Common myeloid progenitor, CD34-positive (primary cell): Measurements from ENCODE around the gene MTARC1.

Source experiments
- CTCF ChIA-PET: fragments of 350-600 bp; sonication (Branson Sonifier 250); formaldehyde crosslinking; loops from one replicate; lab custom pipeline; 2021; ENCODE audit warnings: antibody characterized with exemption; lab: Charles Lee
- POLR2A ChIA-PET: fragments of 350-600 bp; sonication (Branson Sonifier 250); formaldehyde crosslinking; loops from one replicate; lab custom pipeline; 2021; ENCODE audit warnings: antibody characterized with exemption; lab: Charles Lee
- DNase-seq, 3 donors: peaks; one replicate each; pipeline versions ENCODE4 v3.0.0 to v3.0.0-alpha.2; 2013
- H3K27ac ChIP-seq, 2 experiments: 1 replicate in 1 of 2; 2 replicates in 1 of 2; pipeline ENCODE4 v1.7.0; 2013; ENCODE audit warnings: inconsistent platforms in 2 of 2, low read length in 2 of 2, mild to moderate bottlenecking in 2 of 2, low read depth in 1 of 2, moderate library complexity in 1 of 2; ENCODE audit not compliant: severe bottlenecking in 2 of 2, insufficient read depth in 1 of 2, poor library complexity in 1 of 2
- H3K27me3 ChIP-seq, 5 experiments: replicated peaks in 2 of 5; 1 replicate in 3 of 5; 2 replicates in 2 of 5; pipeline versions ENCODE4 v1.6.1 to v1.7.0; 2013; ENCODE audit warnings: low read length in 4 of 5, mild to moderate bottlenecking in 2 of 5, moderate library complexity in 2 of 5, inconsistent platforms in 1 of 5; ENCODE audit not compliant: insufficient read depth in 5 of 5, control insufficient read depth in 4 of 5
- H3K36me3 ChIP-seq, 4 experiments: 1 replicate in 2 of 4; 2 replicates in 2 of 4; pipeline versions ENCODE4 v1.6.1 to v1.7.0; 2013; ENCODE audit warnings: low read length in 3 of 4, control low read depth in 1 of 4, mild to moderate bottlenecking in 1 of 4; ENCODE audit not compliant: control insufficient read depth in 4 of 4, insufficient read depth in 4 of 4
- H3K4me1 ChIP-seq, 4 experiments: 1 replicate in 3 of 4; 2 replicates in 1 of 4; pipeline versions ENCODE4 v1.6.1 to v1.7.1; 2013; ENCODE audit warnings: low read length in 3 of 4, mild to moderate bottlenecking in 3 of 4, control low read depth in 1 of 4, inconsistent platforms in 1 of 4, moderate library complexity in 1 of 4; ENCODE audit not compliant: control insufficient read depth in 4 of 4, insufficient read depth in 4 of 4; ENCODE audit errors: control extremely low read depth in 1 of 4
- H3K4me3 ChIP-seq, 7 experiments: 1 replicate in 4 of 7; 2 replicates in 3 of 7; pipeline versions ENCODE4 v1.5.1 to v1.7.0; 2013; ENCODE audit warnings: mild to moderate bottlenecking in 7 of 7, low read length in 6 of 7, moderate library complexity in 6 of 7, inconsistent platforms in 2 of 7, low read depth in 2 of 7, control low read depth in 1 of 7; ENCODE audit not compliant: insufficient read depth in 4 of 7, control insufficient read depth in 1 of 7; ENCODE audit errors: extremely low read depth in 1 of 7
- H3K9me3 ChIP-seq, 5 experiments: 1 replicate in 4 of 5; 2 replicates in 1 of 5; pipeline versions ENCODE4 v1.6.1 to v1.7.1; 2013; ENCODE audit warnings: low read length in 4 of 5, mild to moderate bottlenecking in 2 of 5, inconsistent platforms in 1 of 5, low read depth in 1 of 5, moderate library complexity in 1 of 5; ENCODE audit not compliant: control insufficient read depth in 4 of 5, insufficient read depth in 2 of 5; ENCODE audit errors: control extremely low read depth in 1 of 5
- WGBS: methylation state at CpG from one replicate; pipeline ENCODE4 v1.1.5; 2013; ENCODE audit not compliant: insufficient coverage; 5-methylcytosine and 5-hydroxymethylcytosine counted together

The MTARC1 gene

GRCh38 chr1:220798338-220798737, 11.6 kb downstream of the MTARC1 start:
- CTCF ChIA-PET, result interaction anchor here (1.7 to 4.4 kb wide), 2 partner anchors 12 to 78 kb away, joined by 5 to 17 read pairs; no protein-coding TSS in a partner anchor
- Histone ChIP-seq H3K4me3 (no peak overlapping the region), H3K27me3 (no peaks in the 10 kb centered on the region), H3K4me1 (no peaks in the 10 kb centered on the region), H3K9me3 (no peaks in the 10 kb centered on the region), H3K36me3 (no peaks in the 10 kb centered on the region), H3K27ac (no peak overlapping the region)
- 100% methylated on average over 1 of the region's 2 CpGs for WGBS
- POLR2A ChIA-PET, result no interaction called here
- no peak for DNase-seq

- H3K4me3 ChIP-seq, result no peak overlapping the region
- no peak for DNase-seq
- ChIA-PET POLR2A (no interaction called here), CTCF (interaction anchor here (0.6 to 4.4 kb wide), 8 partner anchors 8 to 661 kb away, joined by 3 to 17 read pairs (median 4); partner anchors contain the start of gene MTARC1)
- H3K27ac ChIP-seq, result no peak overlapping the region
- H3K4me1 ChIP-seq, result no peaks in the 10 kb centered on the region
- 86% methylated on average over 6 of the region's 6 CpGs for WGBS
- no peaks in the 10 kb centered on the region for H3K9me3 ChIP-seq
- no peaks in the 10 kb centered on the region for H3K36me3 ChIP-seq
- H3K27me3 ChIP-seq, result no peaks in the 10 kb centered on the region
Measured at GRCh38 chr1:220800262-220800661, 13.5 kb downstream of the MTARC1 start.

DNA sequence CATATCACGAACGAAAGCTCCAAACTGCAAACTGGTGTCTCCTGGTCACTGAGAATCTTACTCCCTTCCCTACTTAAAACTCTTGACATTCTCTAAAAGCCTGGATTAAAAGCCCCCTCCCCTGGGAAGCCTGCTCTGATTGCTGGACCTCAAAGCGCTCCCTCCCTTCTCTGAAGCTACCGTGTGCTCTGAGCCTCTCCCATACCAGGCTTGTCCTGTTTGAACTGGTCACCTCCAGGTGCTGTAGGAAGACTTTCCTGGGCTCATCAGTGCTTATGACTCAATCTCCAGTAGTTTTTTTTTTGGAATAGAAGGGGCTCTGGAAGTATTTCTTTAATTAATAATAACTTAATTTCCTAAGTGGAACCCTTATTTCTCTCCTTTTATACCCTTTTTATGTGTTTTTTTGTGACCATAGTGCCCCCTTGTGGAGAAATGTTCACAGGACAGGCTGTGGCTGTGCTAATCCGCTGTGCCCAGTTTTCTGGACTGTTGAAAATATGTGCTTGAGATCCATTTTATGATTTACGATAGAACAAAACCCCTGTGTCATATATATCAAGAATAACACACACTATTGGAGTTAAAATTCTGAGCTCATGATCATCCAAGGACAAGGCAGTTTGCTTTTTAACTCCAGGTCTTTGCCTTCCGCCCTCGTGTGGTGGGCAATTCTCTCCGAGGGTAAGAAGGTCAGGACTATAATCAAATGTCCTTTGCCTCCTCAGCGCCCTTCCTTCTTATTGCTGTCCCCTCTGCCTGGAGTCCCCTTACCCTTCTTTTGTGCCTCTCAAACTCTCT, 16.9 kb downstream of the MTARC1 start:
- Histone ChIP-seq H3K9me3 (no peaks in the 10 kb centered on the region), H3K4me1 (no peaks in the 10 kb centered on the region), H3K27me3 (no peaks in the 10 kb centered on the region), H3K4me3 (no peak overlapping the region), H3K27ac (no peak overlapping the region), H3K36me3 (no peaks in the 10 kb centered on the region)
- WGBS, result 96% methylated on average over 7 of the region's 10 CpGs
- ChIA-PET CTCF (interaction anchor here (0.6 to 1.7 kb wide), 9 partner anchors 8 to 753 kb away, joined by 3 to 5 read pairs (median 4); no protein-coding TSS in a partner anchor), POLR2A (no interaction called here)
- DNase-seq, result peak; percentile 34 to 56 (median 39)

GRCh38 chr1:220804202-220804586, 17.5 kb downstream of the MTARC1 start:
- Histone ChIP-seq H3K4me1 (no peaks in the 10 kb centered on the region), H3K27me3 (no peaks in the 10 kb centered on the region), H3K27ac (no peak overlapping the region), H3K36me3 (no peaks in the 10 kb centered on the region), H3K4me3 (no peak overlapping the region), H3K9me3 (no peaks in the 10 kb centered on the region)
- ChIA-PET POLR2A (no interaction called here), CTCF (interaction anchor here (0.6 to 1.7 kb wide), 6 partner anchors 15 to 627 kb away, joined by 3 to 5 read pairs (median 4); no protein-coding TSS in a partner anchor)
- no peak for DNase-seq
- 96% methylated on average over 4 of the region's 5 CpGs for WGBS

GRCh38 chr1:220806408-220806807, 19.7 kb downstream of the MTARC1 start:
- CTCF ChIA-PET, result interaction anchor here (0.6 to 2.1 kb wide), 5 partner anchors 24 to 825 kb away, joined by 3 to 5 read pairs (median 4); no protein-coding TSS in a partner anchor

GRCh38 chr1:220807726-220808125, 21.0 kb downstream of the MTARC1 start:
- 96% methylated on average over 4 of the region's 6 CpGs for WGBS
- CTCF ChIA-PET, result interaction anchor here (1.0 to 2.1 kb wide), 5 partner anchors 19 to 628 kb away, joined by 4 to 5 read pairs (median 5); no protein-coding TSS in a partner anchor
- Histone ChIP-seq H3K36me3 (no peaks in the 10 kb centered on the region), H3K9me3 (no peaks in the 10 kb centered on the region), H3K4me3 (no peak overlapping the region), H3K27ac (no peak overlapping the region), H3K4me1 (peaks cover 0 to 5% (median 2%) of the 10 kb centered on the region in 4 experiments), H3K27me3 (no peaks in the 10 kb centered on the region)
- POLR2A ChIA-PET, result no interaction called here
- DNase-seq, result no peak

More at GRCh38 chr1:220806408-220806807, 19.7 kb downstream of the MTARC1 start:
- Histone ChIP-seq H3K36me3 (no peaks in the 10 kb centered on the region), H3K27ac (no peak overlapping the region), H3K4me1 (peaks cover 0 to 5% (median 2%) of the 10 kb centered on the region in 4 experiments), H3K27me3 (no peaks in the 10 kb centered on the region), H3K9me3 (no peaks in the 10 kb centered on the region), H3K4me3 (no peak overlapping the region)
- no peak for DNase-seq
- POLR2A ChIA-PET, result no interaction called here
- 92% methylated on average over 2 of the region's 4 CpGs for WGBS
